CD4-positive, alpha-beta T cell treated with Interleukin-17A for 1 hour (primary cell): Measurements from ENCODE around the gene LOXL3.

Experiments used
- DNase-seq: peaks from one replicate; pipeline ENCODE4 v3.0.0-alpha.2; 2020

Gene LOXL3

GRCh38 chr2:74548900-74549826 lies 4.6 kb downstream of the LOXL3 start:
- DNase-seq: no peak

GRCh38 chr2:74548285-74548899 lies 5.3 kb downstream of the LOXL3 start:
- DNase-seq: no peak

GRCh38 chr2:74546004-74546403 lies 7.7 kb downstream of the LOXL3 start:
- no peak for DNase-seq

GRCh38 chr2:74544634-74545033 lies 9.1 kb downstream of the LOXL3 start:
- DNase-seq: peak; percentile 30

- DNase-seq: no peak
These were observed 10.8 kb downstream of the LOXL3 start for GRCh38 chr2:74542978-74543377.

- no peak for DNase-seq
These were observed 13.5 kb downstream of the LOXL3 start for GRCh38 chr2:74540291-74540690.

- no peak for DNase-seq
These were observed 14.8 kb downstream of the LOXL3 start for GRCh38 chr2:74538881-74539339.

- DNase-seq: no peak
These were observed 16.6 kb downstream of the LOXL3 start for GRCh38 chr2:74537140-74537539.

- DNase-seq: no peak
These were observed 17.4 kb downstream of the LOXL3 start for GRCh38 chr2:74536166-74536950.

GRCh38 chr2:74535440-74535965 lies 18.2 kb downstream of the LOXL3 start:
- DNase-seq: no peak

GRCh38 chr2:74534411-74534810 lies 19.3 kb downstream of the LOXL3 start:
- no peak for DNase-seq

- DNase-seq: no peak
These were observed 20.3 kb downstream of the LOXL3 start for GRCh38 chr2:74533464-74533863.

- DNase-seq: peak; percentile 71
These were observed 21.5 kb downstream of the LOXL3 start for GRCh38 chr2:74532222-74532621.

GRCh38 chr2:74531666-74532065 lies 22.1 kb downstream of the LOXL3 start:
- DNase-seq: no peak

GRCh38 chr2:74530239-74531187 lies 23.2 kb downstream of the LOXL3 start:
- peak; percentile 74 for DNase-seq

- DNase-seq: peak; percentile 91
These were observed 24.1 kb downstream of the LOXL3 start, which contains the start of the genes AUP1 and HTRA2 for GRCh38 chr2:74529357-74530238. TSS of gene AUP1 (minus strand) at chr2:74529706. CDS start at chr2:74529629, 77 bp downstream. TSS of gene HTRA2 (plus strand) at chr2:74529933. CDS start at chr2:74530007, 74 bp downstream.

- peak; percentile 38 for DNase-seq
These were observed 25.0 kb downstream of the LOXL3 start for GRCh38 chr2:74528600-74529356.

GRCh38 chr2:74527741-74528140 lies 26.0 kb downstream of the LOXL3 start:
- no peak for DNase-seq

- DNase-seq: no peak
These were observed 27.0 kb downstream of the LOXL3 start for GRCh38 chr2:74526649-74527230.
